CD8-positive, alpha-beta memory T cell (primary cell): ENCODE results near the gene SYNE1. TPM values are rescaled to one million over a fixed set of nuclear protein-coding genes. Genes with fewer than 3 reads are reported as not detected.
A peak's percentile ranks its signal among the peaks of the same experiment; 100 is the strongest.
"Not testable (repeated sequence)": the region's sequence is repeated elsewhere in the genome, so short reads cannot be mapped to it uniquely, and the experiment has no call there.

Experiments
- CTCF ChIA-PET: fragments of 350-600 bp; sonication (Branson Sonifier 250); formaldehyde crosslinking; loops from one replicate; lab custom pipeline; 2021; ENCODE audit warnings: antibody characterized with exemption; lab: Charles Lee
- POLR2A ChIA-PET: fragments of 350-600 bp; sonication (Branson Sonifier 250); formaldehyde crosslinking; loops from one replicate; lab custom pipeline; 2021; ENCODE audit warnings: antibody characterized with exemption; lab: Charles Lee
- DNase-seq, 5 donors: peaks; one replicate each; pipeline versions ENCODE4 v3.0.0 to v3.0.0-alpha.2; 2020 to 2022; ENCODE audit warnings: mixed read lengths in 1 of 5
- H3K27ac ChIP-seq: one replicate; pipeline ENCODE4 v1.7.0; 2013; ENCODE audit warnings: low read depth, mild to moderate bottlenecking, low read length, moderate library complexity
- H3K27me3 ChIP-seq: 2 replicates; pipeline ENCODE4 v1.7.0; 2013; ENCODE audit warnings: low read length, mild to moderate bottlenecking; ENCODE audit not compliant: insufficient read depth, poor library complexity, severe bottlenecking
- H3K36me3 ChIP-seq: 2 replicates; pipeline ENCODE4 v1.7.0; 2013; ENCODE audit warnings: mild to moderate bottlenecking, low read length, moderate library complexity; ENCODE audit not compliant: insufficient read depth
- H3K4me1 ChIP-seq: 2 replicates; pipeline ENCODE4 v1.7.0; 2013; ENCODE audit warnings: mild to moderate bottlenecking, low read length, moderate library complexity; ENCODE audit not compliant: insufficient read depth
- H3K4me3 ChIP-seq: 2 replicates; pipeline ENCODE4 v1.7.0; 2013; ENCODE audit warnings: mild to moderate bottlenecking, low read length
- H3K9me3 ChIP-seq: 2 replicates; pipeline ENCODE4 v1.7.0; 2013; ENCODE audit warnings: mild to moderate bottlenecking, low read length
- H3K27ac Mint-ChIP-seq, 8 donors: one replicate each; pipeline ENCODE4 v1.8.0; 2020 to 2021; ENCODE audit warnings: mixed read lengths in 8 of 8, mild to moderate bottlenecking in 6 of 8, inconsistent platforms in 3 of 8, moderate library complexity in 3 of 8
- H3K27me3 Mint-ChIP-seq, 2 donors: one replicate each; pipeline ENCODE4 v1.8.0; 2020 to 2021; ENCODE audit warnings: mixed read lengths in 2 of 2, mild to moderate bottlenecking in 1 of 2, moderate library complexity in 1 of 2
- H3K36me3 Mint-ChIP-seq, 3 donors: one replicate each; pipeline ENCODE4 v1.8.0; 2020 to 2021; ENCODE audit warnings: mixed read lengths in 3 of 3, inconsistent platforms in 1 of 3, mild to moderate bottlenecking in 1 of 3
- H3K4me1 Mint-ChIP-seq, 3 donors: one replicate each; pipeline ENCODE4 v1.8.0; 2020 to 2021; ENCODE audit warnings: mixed read lengths in 3 of 3, inconsistent platforms in 1 of 3, mild to moderate bottlenecking in 1 of 3
- H3K4me3 Mint-ChIP-seq, 7 donors: one replicate each; pipeline ENCODE4 v1.8.0; 2020 to 2021; ENCODE audit warnings: mixed read lengths in 7 of 7, mild to moderate bottlenecking in 6 of 7, moderate library complexity in 4 of 7, inconsistent platforms in 2 of 7
- H3K9me3 Mint-ChIP-seq, 5 donors: one replicate each; pipeline ENCODE4 v1.8.0; 2020 to 2022; ENCODE audit warnings: mixed read lengths in 5 of 5, mild to moderate bottlenecking in 3 of 5, moderate library complexity in 2 of 5, inconsistent platforms in 1 of 5
- polyA plus RNA-seq: library from polyadenylated mRNA; unstranded; fragments of 300-500 nt; fragmentation: Illumina TruSeq; gene quantifications from one replicate; pipeline ENCODE4 v1.2.3, GENCODE V29; 2021
- total RNA-seq, 2 experiments: library from RNA; stranded (reverse); gene quantifications; one replicate each; pipeline ENCODE4 v1.2.3, GENCODE V29; 2021

SYNE1 gene
- total and polyA plus RNA-seq, 3 experiments from 2014 or later, result 41.0 to 79.0 (median 48.4) TPM

GRCh38 chr6:152671171-152671570 is 34.0 kb upstream of the SYNE1 start:
- no peak overlapping the region for H3K27ac ChIP-seq
- H3K36me3 ChIP-seq, result no peaks in the 10 kb centered on the region
- DNase-seq, result no peak
- Mint-ChIP-seq H3K27me3 (peaks cover 15 to 17% of the 10 kb centered on the region in 2 donors), H3K27ac (peak overlapping the region in 1 of 8 donors; percentile 20), H3K4me3 (no peak overlapping the region), H3K9me3 (peaks cover 0 to 4% (median 0%) of the 10 kb centered on the region in 5 donors), H3K4me1 (no peaks in the 10 kb centered on the region), H3K36me3 (no peaks in the 10 kb centered on the region)
- no peak overlapping the region for H3K4me3 ChIP-seq
- POLR2A ChIA-PET, result no interaction called here
- CTCF ChIA-PET, result no interaction called here
- no peaks in the 10 kb centered on the region for H3K4me1 ChIP-seq
- H3K9me3 ChIP-seq, result no peaks in the 10 kb centered on the region
- no peaks in the 10 kb centered on the region for H3K27me3 ChIP-seq

GRCh38 chr6:152669895-152670294 is 32.7 kb upstream of the SYNE1 start:
- CTCF ChIA-PET, result no interaction called here
- no peak overlapping the region for H3K4me3 ChIP-seq

GRCh38 chr6:152661776-152662175 is 24.6 kb upstream of the SYNE1 start:
- Mint-ChIP-seq H3K27me3 (peaks cover 0 to 7% of the 10 kb centered on the region in 2 donors), H3K4me3 (no peak overlapping the region), H3K27ac (no peak overlapping the region), H3K36me3 (no peaks in the 10 kb centered on the region), H3K4me1 (no peaks in the 10 kb centered on the region), H3K9me3 (peaks cover 0 to 2% (median 0%) of the 10 kb centered on the region in 5 donors)
- ChIA-PET POLR2A (no interaction called here), CTCF (no interaction called here)
- Histone ChIP-seq H3K36me3 (no peaks in the 10 kb centered on the region), H3K4me1 (no peaks in the 10 kb centered on the region), H3K4me3 (no peak overlapping the region), H3K27ac (no peak overlapping the region), H3K27me3 (no peaks in the 10 kb centered on the region), H3K9me3 (no peaks in the 10 kb centered on the region)
- no peak for DNase-seq

More at GRCh38 chr6:152669895-152670294, 32.7 kb upstream of the SYNE1 start:
- no peaks in the 10 kb centered on the region for H3K36me3 ChIP-seq
- Mint-ChIP-seq H3K4me3 (no peak overlapping the region), H3K27me3 (peaks cover 9 to 18% of the 10 kb centered on the region in 2 donors), H3K4me1 (no peaks in the 10 kb centered on the region), H3K27ac (no peak overlapping the region), H3K36me3 (no peaks in the 10 kb centered on the region), H3K9me3 (peaks cover 0 to 4% (median 0%) of the 10 kb centered on the region in 5 donors)
- no peak overlapping the region for H3K27ac ChIP-seq
- no peaks in the 10 kb centered on the region for H3K27me3 ChIP-seq
- POLR2A ChIA-PET, result no interaction called here
- DNase-seq, result no peak
- H3K4me1 ChIP-seq, result no peaks in the 10 kb centered on the region
- H3K9me3 ChIP-seq, result no peaks in the 10 kb centered on the region

- CTCF ChIA-PET, result no interaction called here
- H3K9me3 Mint-ChIP-seq, result no peaks in the 10 kb centered on the region
- no peak overlapping the region for H3K27ac Mint-ChIP-seq
- H3K4me1 Mint-ChIP-seq, result no peaks in the 10 kb centered on the region
- no peaks in the 10 kb centered on the region for H3K36me3 Mint-ChIP-seq
- no peaks in the 10 kb centered on the region for H3K27me3 ChIP-seq
- POLR2A ChIA-PET, result no interaction called here
- DNase-seq, result no peak
- H3K9me3 ChIP-seq, result no peaks in the 10 kb centered on the region
- no peaks in the 10 kb centered on the region for H3K4me1 ChIP-seq
- no peak overlapping the region for H3K4me3 Mint-ChIP-seq
- H3K27ac ChIP-seq, result no peak overlapping the region
- H3K27me3 Mint-ChIP-seq, result peaks cover 7 to 17% of the 10 kb centered on the region in 2 donors
- H3K36me3 ChIP-seq, result no peaks in the 10 kb centered on the region
- no peak overlapping the region for H3K4me3 ChIP-seq
These were observed 14.8 kb upstream of the SYNE1 start for GRCh38 chr6:152651986-152652385.

GRCh38 chr6:152648105-152648504 is 10.9 kb upstream of the SYNE1 start:
- peaks cover 0 to under 1% (median 0%) of the 10 kb centered on the region in 3 donors for H3K4me1 Mint-ChIP-seq
- no peak overlapping the region for H3K27ac Mint-ChIP-seq
- no peaks in the 10 kb centered on the region for H3K27me3 ChIP-seq
- peaks cover 10 to 17% of the 10 kb centered on the region in 2 donors for H3K27me3 Mint-ChIP-seq
- ChIA-PET CTCF (interaction anchor here (1.2 to 1.7 kb wide), 3 partner anchors 9 to 96 kb away, joined by 3 to 4 read pairs (median 4); no protein-coding TSS in a partner anchor), POLR2A (no interaction called here)
- no peak for DNase-seq
- H3K9me3 Mint-ChIP-seq, result no peaks in the 10 kb centered on the region
- no peak overlapping the region for H3K4me3 ChIP-seq
- H3K36me3 ChIP-seq, result no peaks in the 10 kb centered on the region
- no peak overlapping the region for H3K4me3 Mint-ChIP-seq
- H3K36me3 Mint-ChIP-seq, result no peaks in the 10 kb centered on the region
- H3K9me3 ChIP-seq, result no peaks in the 10 kb centered on the region
- H3K27ac ChIP-seq, result no peak overlapping the region
- H3K4me1 ChIP-seq, result no peaks in the 10 kb centered on the region

- CTCF ChIA-PET, result interaction anchor here (1.3 to 1.7 kb wide), 2 partner anchors 8 to 94 kb away, joined by 4 read pairs; no protein-coding TSS in a partner anchor
- H3K27ac ChIP-seq, H3K4me1 Mint-ChIP-seq, H3K9me3 ChIP-seq, H3K4me1 ChIP-seq, POLR2A ChIA-PET, H3K36me3 Mint-ChIP-seq, H3K4me3 Mint-ChIP-seq, H3K4me3 ChIP-seq, H3K36me3 ChIP-seq, H3K9me3 Mint-ChIP-seq, H3K27me3 ChIP-seq, DNase-seq, H3K27ac Mint-ChIP-seq: not testable (repeated sequence)
- peaks cover 10 to 15% of the 10 kb centered on the region in 2 donors for H3K27me3 Mint-ChIP-seq
These were observed 9.6 kb upstream of the SYNE1 start for GRCh38 chr6:152646732-152647131.

- Histone ChIP-seq H3K27ac (no peak overlapping the region), H3K27me3 (no peaks in the 10 kb centered on the region), H3K36me3 (no peaks in the 10 kb centered on the region), H3K4me1 (no peaks in the 10 kb centered on the region), H3K4me3 (no peak overlapping the region), H3K9me3 (no peaks in the 10 kb centered on the region)
- Mint-ChIP-seq H3K4me1 (peaks cover 16 to 29% (median 16%) of the 10 kb centered on the region in 3 donors), H3K9me3 (no peaks in the 10 kb centered on the region), H3K4me3 (peak overlapping the region in 1 of 7 donors; percentile 3), H3K27ac (peak overlapping the region in 1 of 8 donors; percentile 45), H3K27me3 (peaks cover 3 to 5% of the 10 kb centered on the region in 2 donors), H3K36me3 (no peaks in the 10 kb centered on the region)
- CTCF ChIA-PET, result interaction anchor here (1.0 to 1.9 kb wide), 11 partner anchors 10 to 162 kb away, joined by 3 to 30 read pairs (median 5); no protein-coding TSS in a partner anchor
- DNase-seq, result peak in 4 of 5 donors; percentile 34 to 73 (median 42)
- POLR2A ChIA-PET, result no interaction called here
These were observed 5.6 kb upstream of the SYNE1 start for GRCh38 chr6:152642578-152643375.

GRCh38 chr6:152636609-152637295 is 410 bp downstream of the SYNE1 start:
- Histone ChIP-seq H3K27ac (peak overlapping the region; percentile 81), H3K4me1 (no peaks in the 10 kb centered on the region), H3K4me3 (peak overlapping the region; percentile 60), H3K27me3 (no peaks in the 10 kb centered on the region), H3K36me3 (no peaks in the 10 kb centered on the region), H3K9me3 (no peaks in the 10 kb centered on the region)
- Mint-ChIP-seq H3K27ac (peak overlapping the region; percentile 93 to 99 (median 98)), H3K9me3 (no peaks in the 10 kb centered on the region), H3K4me1 (peaks cover 53 to 69% (median 58%) of the 10 kb centered on the region in 3 donors), H3K36me3 (peaks cover 0 to 6% (median 0%) of the 10 kb centered on the region in 3 donors), H3K4me3 (peak overlapping the region; percentile 95 to 99 (median 99)), H3K27me3 (peaks cover 4 to 19% of the 10 kb centered on the region in 2 donors)
- CTCF ChIA-PET, result no interaction called here
- peak in 4 of 5 donors; percentile 8 to 53 (median 14) for DNase-seq
- POLR2A ChIA-PET, result no interaction called here
